Esophagus squamous epithelium (tissue), 5 donors: Measurements from ENCODE around the gene ZFAND3. TPM values are rescaled to one million over a fixed set of nuclear protein-coding genes. Genes with fewer than 3 reads are reported as not detected.

ENCODE experiments used
- DNase-seq: peaks from one replicate; lab custom pipeline; 2025; lab: John Stamatoyannopoulos, UW
- H3K27ac ChIP-seq, 4 donors: fragments of 200-600 bp; sonication (generic); one replicate each; pipeline ENCODE4 v1.5.1; 2016 to 2019; ENCODE audit warnings: mild to moderate bottlenecking in 1 of 4
- H3K27me3 ChIP-seq, 4 donors: fragments of 200-600 bp; sonication (generic); 1 replicate in 3 of 4; 2 replicates in 1 of 4; pipeline versions ENCODE4 v1.5.1 to v1.6.0; 2017 to 2021; ENCODE audit warnings: antibody characterized with exemption in 1 of 4
- H3K36me3 ChIP-seq, 3 donors: fragments of 200-600 bp; sonication (generic); one replicate each; pipeline ENCODE4 v1.5.1; 2016 to 2019
- H3K4me1 ChIP-seq, 3 donors: fragments of 200-600 bp; sonication (generic); one replicate each; pipeline ENCODE4 v1.5.1; 2017 to 2019
- H3K4me3 ChIP-seq, 4 donors: fragments of 200-600 bp; sonication (generic); 1 replicate in 3 of 4; 2 replicates in 1 of 4; pipeline ENCODE4 v1.5.1; 2016 to 2019; ENCODE audit warnings: mild to moderate bottlenecking in 2 of 4, moderate library complexity in 1 of 4
- H3K9me3 ChIP-seq, 3 donors: fragments of 200-600 bp; sonication (generic); one replicate each; pipeline ENCODE4 v1.5.1; 2016 to 2019
- CTCF ChIP-seq, 6 experiments: fragments of 450-650 bp in 4 of 6; fragments of 200-600 bp in 2 of 6; sonication (generic) in 2 of 6; IDR thresholded peaks; one replicate each; pipeline ENCODE4 v1.5.1; 2016 to 2019; ENCODE audit warnings: antibody characterized with exemption in 6 of 6, mild to moderate bottlenecking in 4 of 6, moderate library complexity in 4 of 6
- POLR2A ChIP-seq, 4 donors: fragments of 450-650 bp; IDR thresholded peaks; one replicate each; pipeline ENCODE4 v1.6.1; 2017; ENCODE audit warnings: antibody characterized with exemption in 4 of 4, mild to moderate bottlenecking in 4 of 4, moderate library complexity in 3 of 4
- WGBS, 2 donors: methylation state at CpG; one replicate each; pipeline ENCODE4 v1.1.5; 2018; 5-methylcytosine and 5-hydroxymethylcytosine counted together
- intact Hi-C: fragments of 100-400 bp; cut with DNase I; formaldehyde crosslinking; loops from one replicate; pipeline ENCODE4 v1.15.0; 2022
- total RNA-seq, 4 donors: library from RNA; depleted of rRNA; stranded (reverse); fragments of >200 nt; gene quantifications; one replicate each; pipeline ENCODE4 v1.1.0, GENCODE V29; 2016
- donor health status: DM: yes; HTN: yes; CAD: no.

ZFAND3 gene
- total RNA-seq, 4 donors from 2014 or later: 15.7 to 23.8 (median 20.9) TPM

- no peak overlapping the region for H3K4me3 ChIP-seq
- 84 to 97% methylated on average over 9 to 14 of the region's 15 CpGs for WGBS, 2 donors
- H3K27ac ChIP-seq: no peak overlapping the region
- H3K36me3 ChIP-seq: peaks cover 0 to 6% (median 0%) of the 10 kb centered on the region in 3 donors
- no peaks in the 10 kb centered on the region for H3K27me3 ChIP-seq
- intact Hi-C loops: no loop called here
- H3K4me1 ChIP-seq: peaks cover 0 to 40% (median 7%) of the 10 kb centered on the region in 3 donors
- H3K9me3 ChIP-seq: no peaks in the 10 kb centered on the region
- no peak for TF ChIP-seq POLR2A (IDR thresholded peaks at IDR 0.05)
- no peak for TF ChIP-seq CTCF (IDR thresholded peaks at IDR 0.05)
- DNase-seq: no peak
These were observed 353.3 kb downstream of the ZFAND3 start for GRCh38 chr6:38172739-38173410.

GRCh38 chr6:38173909-38174308, 354.4 kb downstream of the ZFAND3 start:
- intact Hi-C loops: no loop called here

GRCh38 chr6:38174315-38174714, 354.8 kb downstream of the ZFAND3 start:
- TF ChIP-seq POLR2A (IDR thresholded peaks at IDR 0.05) (no peak), CTCF (IDR thresholded peaks at IDR 0.05) (no peak)
- Histone ChIP-seq H3K4me3 (no peak overlapping the region), H3K9me3 (no peaks in the 10 kb centered on the region), H3K27ac (no peak overlapping the region), H3K4me1 (peaks cover 0 to 52% (median 7%) of the 10 kb centered on the region in 3 donors), H3K27me3 (no peaks in the 10 kb centered on the region), H3K36me3 (peaks cover 0 to 6% (median 0%) of the 10 kb centered on the region in 3 donors)
- intact Hi-C loops: no loop called here
- WGBS, 2 donors: 80 to 91% methylated on average over 8 of the region's 8 CpGs
- DNase-seq: no peak

More at GRCh38 chr6:38173909-38174308, 354.4 kb downstream of the ZFAND3 start:
- no peak overlapping the region for H3K4me3 ChIP-seq
- peaks cover 0 to 6% (median 0%) of the 10 kb centered on the region in 3 donors for H3K36me3 ChIP-seq
- no peaks in the 10 kb centered on the region for H3K27me3 ChIP-seq
- DNase-seq: no peak
- WGBS, 2 donors: 80 to 93% methylated on average over 6 to 11 of the region's 11 CpGs
- no peaks in the 10 kb centered on the region for H3K9me3 ChIP-seq
- no peak for TF ChIP-seq POLR2A (IDR thresholded peaks at IDR 0.05)
- no peak overlapping the region for H3K27ac ChIP-seq
- peaks cover 0 to 51% (median 7%) of the 10 kb centered on the region in 3 donors for H3K4me1 ChIP-seq

GRCh38 chr6:38174806-38175495, 355.4 kb downstream of the ZFAND3 start:
- no peak for TF ChIP-seq POLR2A (IDR thresholded peaks at IDR 0.05)
- no peak for TF ChIP-seq CTCF (IDR thresholded peaks at IDR 0.05)
- Histone ChIP-seq H3K4me3 (no peak overlapping the region), H3K4me1 (peaks cover 0 to 49% (median 7%) of the 10 kb centered on the region in 3 donors), H3K27me3 (no peaks in the 10 kb centered on the region), H3K27ac (no peak overlapping the region), H3K36me3 (peaks cover 0 to 6% (median 0%) of the 10 kb centered on the region in 3 donors), H3K9me3 (no peaks in the 10 kb centered on the region)
- intact Hi-C loops: no loop called here
- 85 to 96% methylated on average over 6 to 12 of the region's 22 CpGs for WGBS, 2 donors
- no peak for DNase-seq

DNA sequence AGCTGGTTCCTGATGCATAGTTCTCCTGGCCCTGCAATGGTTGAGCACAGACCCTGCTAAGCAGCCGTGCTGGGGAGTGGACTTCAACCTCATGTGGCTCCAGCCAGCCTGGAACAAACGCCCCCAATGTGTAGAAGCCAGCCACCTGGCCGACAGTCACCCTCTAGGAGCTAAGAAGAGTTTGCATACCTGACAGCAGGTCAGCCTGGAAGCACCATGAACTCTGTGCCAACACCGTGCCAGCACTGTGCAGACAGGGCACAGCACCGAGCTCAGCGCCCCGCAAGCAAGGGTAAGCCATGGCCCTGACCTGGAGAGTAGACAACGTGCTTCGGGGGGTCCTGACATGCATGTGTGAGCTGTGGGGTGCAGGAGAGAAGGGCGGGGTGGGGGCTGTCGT, 356.3 kb downstream of the ZFAND3 start:
- Histone ChIP-seq H3K27ac (no peak overlapping the region), H3K9me3 (no peaks in the 10 kb centered on the region), H3K4me3 (no peak overlapping the region), H3K36me3 (peaks cover 0 to 6% (median 0%) of the 10 kb centered on the region in 3 donors), H3K27me3 (no peaks in the 10 kb centered on the region), H3K4me1 (peaks cover 0 to 41% (median 7%) of the 10 kb centered on the region in 3 donors)
- no peak for TF ChIP-seq POLR2A (IDR thresholded peaks at IDR 0.05)
- TF ChIP-seq CTCF (IDR thresholded peaks at IDR 0.05): no peak
- 82 to 90% methylated on average over 3 to 8 of the region's 11 CpGs for WGBS, 2 donors
- intact Hi-C loops: no loop called here
- no peak for DNase-seq
